Limb (tissue), 2 donors: Measurements from ENCODE around the gene AFF4.
"Not testable (repeated sequence)": the region's sequence is repeated elsewhere in the genome, so short reads cannot be mapped to it uniquely, and the experiment has no call there.

Source experiments
- DNase-seq, 2 donors: peaks; one replicate each; pipeline ENCODE4 v3.0.0-alpha.2; 2016; ENCODE audit errors: extremely low spot score in 2 of 2

Gene AFF4

GRCh38 chr5:132963171-132964104, at the start of gene AFF4:
TSS of gene AFF4 (minus strand) at chr5:132963634. CDS start at chr5:132937189, 26,445 bp downstream.
- peak; percentile 95 to 98 for DNase-seq

GRCh38 chr5:133008455-133008854, 45.0 kb upstream of the AFF4 start:
- DNase-seq = not testable (repeated sequence)

- DNase-seq = no peak
Measured at GRCh38 chr5:133006653-133007052, 43.2 kb upstream of the AFF4 start.

GRCh38 chr5:132999246-132999645, 35.8 kb upstream of the AFF4 start:
- DNase-seq = no peak

GRCh38 chr5:132998556-132998955, 35.1 kb upstream of the AFF4 start:
- no peak for DNase-seq

- DNase-seq = no peak
Measured at GRCh38 chr5:132996307-132996706, 32.9 kb upstream of the AFF4 start.

GRCh38 chr5:132987531-132988408, 24.3 kb upstream of the AFF4 start:
- DNase-seq = no peak

GRCh38 chr5:132982971-132983370, 19.5 kb upstream of the AFF4 start:
- not testable (repeated sequence) for DNase-seq

GRCh38 chr5:132981288-132981687, 17.9 kb upstream of the AFF4 start:
- no peak for DNase-seq

GRCh38 chr5:132979976-132980375, 16.5 kb upstream of the AFF4 start:
- DNase-seq = no peak

- no peak for DNase-seq
Measured at GRCh38 chr5:132979367-132979940, 16.0 kb upstream of the AFF4 start.

GRCh38 chr5:132976852-132977251, 13.4 kb upstream of the AFF4 start:
- no peak for DNase-seq

- DNase-seq = not testable (repeated sequence)
Measured at GRCh38 chr5:132972436-132972828, 9.0 kb upstream of the AFF4 start.

GRCh38 chr5:132971483-132972435, 8.3 kb upstream of the AFF4 start:
- DNase-seq = no peak

GRCh38 chr5:132965120-132965519, 1.7 kb upstream of the AFF4 start:
- DNase-seq = no peak

- peak; percentile 64 to 67 for DNase-seq
Measured at GRCh38 chr5:132962429-132963021, 909 bp downstream of the AFF4 start.

- peak in 1 of 2 donors; percentile 27 for DNase-seq
Measured at GRCh38 chr5:132961887-132962286, 1.5 kb downstream of the AFF4 start.

GRCh38 chr5:132961123-132961815, 2.2 kb downstream of the AFF4 start:
- DNase-seq = not testable (repeated sequence)

- not testable (repeated sequence) for DNase-seq
Measured at GRCh38 chr5:132956166-132956799, 7.2 kb downstream of the AFF4 start.
